Fibroblast of lung (primary cell): ENCODE results near the gene MSANTD3. TPM values are rescaled to one million over a fixed set of nuclear protein-coding genes. Genes with fewer than 3 reads are reported as not detected.

Experiments used
- DNase-seq, 2 donors: peaks; one replicate each; pipeline versions ENCODE4 v3.0.0 to v3.0.0-alpha.2; 2010; ENCODE audit warnings: low read depth in 2 of 2
- H2AFZ ChIP-seq: 2 replicates; pipeline ENCODE4 v1.5.1; 2012; ENCODE audit warnings: low read length, control low read depth, inconsistent platforms
- H3K27ac ChIP-seq: 2 replicates; pipeline ENCODE4 v1.5.1; 2011; ENCODE audit warnings: low read length, control low read depth; ENCODE audit not compliant: insufficient read depth
- H3K27me3 ChIP-seq: 2 replicates; pipeline ENCODE4 v1.5.1; 2011; ENCODE audit warnings: mild to moderate bottlenecking, low read length; ENCODE audit not compliant: control insufficient read depth, insufficient read depth
- H3K36me3 ChIP-seq: 2 replicates; pipeline ENCODE4 v1.5.1; 2011; ENCODE audit warnings: low read length; ENCODE audit not compliant: control insufficient read depth, insufficient read depth
- H3K4me1 ChIP-seq: 2 replicates; pipeline ENCODE4 v1.5.1; 2011; ENCODE audit warnings: low read length; ENCODE audit not compliant: control insufficient read depth, insufficient read depth; ENCODE audit errors: extremely low read depth
- H3K4me2 ChIP-seq: 2 replicates; pipeline ENCODE4 v1.5.1; 2011; ENCODE audit warnings: low read length, control low read depth; ENCODE audit not compliant: insufficient read depth; ENCODE audit errors: extremely low read depth
- H3K4me3 ChIP-seq, 4 experiments: fragments of 200-600 bp in 1 of 4; sonication (generic) in 1 of 4; replicated peaks in 1 of 4; 2 replicates each; pipeline ENCODE4 v1.5.1; 2011 to 2016; ENCODE audit warnings: low read length in 4 of 4, low read depth in 3 of 4, mild to moderate bottlenecking in 3 of 4, control low read depth in 2 of 4, inconsistent platforms in 1 of 4, mixed read lengths in 1 of 4; ENCODE audit not compliant: insufficient read depth in 1 of 4; ENCODE audit errors: control extremely low read depth in 1 of 4
- H3K79me2 ChIP-seq: 2 replicates; pipeline ENCODE4 v1.5.1; 2012; ENCODE audit warnings: mild to moderate bottlenecking, low read length, inconsistent platforms; ENCODE audit not compliant: control insufficient read depth, insufficient read depth
- H3K9ac ChIP-seq: 2 replicates; pipeline ENCODE4 v1.5.1; 2011; ENCODE audit warnings: mild to moderate bottlenecking, low read length, control low read depth; ENCODE audit not compliant: insufficient read depth
- H3K9me3 ChIP-seq: 2 replicates; pipeline ENCODE4 v1.5.1; 2012; ENCODE audit warnings: low read depth, low read length; ENCODE audit not compliant: control insufficient read depth, insufficient read depth
- H4K20me1 ChIP-seq: 2 replicates; pipeline ENCODE4 v1.5.1; 2011; ENCODE audit warnings: low read length; ENCODE audit not compliant: control insufficient read depth, insufficient read depth; ENCODE audit errors: extremely low read depth
- EZH2 ChIP-seq: IDR thresholded peaks from 2 replicates; pipeline ENCODE4 v1.5.1; 2012; ENCODE audit warnings: low read length, control low read depth, mild to moderate bottlenecking; ENCODE audit errors: missing control alignments
- polyA plus RNA-seq, 2 donors: library from polyadenylated mRNA; depleted of rRNA in 1 of 2; stranded (reverse) in 1 of 2; unstranded in 1 of 2; fragments of >200 nt; gene quantifications; 2 replicates each; pipeline ENCODE4 v1.2.1, GENCODE V29; 2011 to 2012; ENCODE audit warnings: missing spikeins in 1 of 2
- total RNA-seq: library from RNA; depleted of rRNA; stranded (reverse); fragments of >200 nt; gene quantifications from 2 replicates; pipeline ENCODE4 v1.2.1, GENCODE V29; 2014
- TF ChIP-seq, protein P1 (sequence below), 2 donors: IDR thresholded peaks in 1 of 2; conservative IDR thresholded peaks in 1 of 2; 1 replicate in 1 of 2; 2 replicates in 1 of 2; pipeline ENCODE4 v1.5.1; 2011 to 2012; ENCODE audit warnings: low read length in 2 of 2, control low read depth in 1 of 2, inconsistent platforms in 1 of 2, low read depth in 1 of 2, mild to moderate bottlenecking in 1 of 2

MSANTD3 gene
- total and polyA plus RNA-seq, 2 donors (not counting 1 experiment from before 2014, with no cell fraction given) = 54.2 to 59.6 TPM

DNA sequence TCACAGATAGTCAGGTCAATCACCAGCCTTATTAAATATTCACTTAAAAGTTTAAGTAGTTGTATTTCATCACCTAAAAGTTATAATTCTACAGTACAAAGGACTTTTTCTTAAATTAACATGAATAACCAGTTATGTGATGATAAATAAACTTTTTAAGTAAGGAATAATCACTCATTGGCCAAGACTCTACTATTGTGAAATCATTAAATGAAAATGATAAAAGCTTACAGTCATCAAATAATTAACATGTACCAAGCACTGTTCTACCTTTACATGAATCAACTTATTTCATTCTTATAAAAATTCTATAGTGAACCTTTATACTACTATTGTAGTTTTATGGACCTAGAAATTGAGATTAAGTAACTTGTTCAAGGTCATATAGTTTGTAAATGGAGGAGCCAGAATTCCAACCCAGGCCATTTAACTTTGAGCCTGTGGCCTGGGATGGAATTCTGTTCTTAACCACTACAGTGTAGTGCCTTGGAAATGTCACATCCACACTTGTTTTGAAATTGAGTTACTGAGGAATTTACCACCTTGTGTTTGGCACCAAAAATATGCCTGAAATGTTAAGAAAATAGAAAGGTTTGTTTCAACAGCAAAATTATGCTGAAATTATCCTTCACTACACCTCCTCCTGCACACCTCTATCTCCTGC is 32.8 kb upstream of the MSANTD3 start:
- Histone ChIP-seq H3K9me3 (no peaks in the 10 kb centered on the region), H3K4me1 (no peaks in the 10 kb centered on the region), H3K27me3 (no peaks in the 10 kb centered on the region), H3K9ac (no peak overlapping the region), H3K36me3 (no peaks in the 10 kb centered on the region), H3K27ac (no peak overlapping the region), H3K4me2 (no peak overlapping the region), H3K79me2 (no peaks in the 10 kb centered on the region), H2AFZ (no peak overlapping the region), H3K4me3 (no peak overlapping the region), H4K20me1 (no peaks in the 10 kb centered on the region)
- DNase-seq = peak in 1 of 2 donors; percentile 21
- TF ChIP-seq, protein P1, sequence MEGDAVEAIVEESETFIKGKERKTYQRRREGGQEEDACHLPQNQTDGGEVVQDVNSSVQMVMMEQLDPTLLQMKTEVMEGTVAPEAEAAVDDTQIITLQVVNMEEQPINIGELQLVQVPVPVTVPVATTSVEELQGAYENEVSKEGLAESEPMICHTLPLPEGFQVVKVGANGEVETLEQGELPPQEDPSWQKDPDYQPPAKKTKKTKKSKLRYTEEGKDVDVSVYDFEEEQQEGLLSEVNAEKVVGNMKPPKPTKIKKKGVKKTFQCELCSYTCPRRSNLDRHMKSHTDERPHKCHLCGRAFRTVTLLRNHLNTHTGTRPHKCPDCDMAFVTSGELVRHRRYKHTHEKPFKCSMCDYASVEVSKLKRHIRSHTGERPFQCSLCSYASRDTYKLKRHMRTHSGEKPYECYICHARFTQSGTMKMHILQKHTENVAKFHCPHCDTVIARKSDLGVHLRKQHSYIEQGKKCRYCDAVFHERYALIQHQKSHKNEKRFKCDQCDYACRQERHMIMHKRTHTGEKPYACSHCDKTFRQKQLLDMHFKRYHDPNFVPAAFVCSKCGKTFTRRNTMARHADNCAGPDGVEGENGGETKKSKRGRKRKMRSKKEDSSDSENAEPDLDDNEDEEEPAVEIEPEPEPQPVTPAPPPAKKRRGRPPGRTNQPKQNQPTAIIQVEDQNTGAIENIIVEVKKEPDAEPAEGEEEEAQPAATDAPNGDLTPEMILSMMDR (conservative IDR thresholded peaks at IDR 0.05 in 1 of 2, IDR thresholded peaks at IDR 0.05 in 1 of 2; ENCODE audit: low read depth in 1 of 2, low read length in 2 of 2) = no peak
- TF ChIP-seq EZH2 = no peak

DNA sequence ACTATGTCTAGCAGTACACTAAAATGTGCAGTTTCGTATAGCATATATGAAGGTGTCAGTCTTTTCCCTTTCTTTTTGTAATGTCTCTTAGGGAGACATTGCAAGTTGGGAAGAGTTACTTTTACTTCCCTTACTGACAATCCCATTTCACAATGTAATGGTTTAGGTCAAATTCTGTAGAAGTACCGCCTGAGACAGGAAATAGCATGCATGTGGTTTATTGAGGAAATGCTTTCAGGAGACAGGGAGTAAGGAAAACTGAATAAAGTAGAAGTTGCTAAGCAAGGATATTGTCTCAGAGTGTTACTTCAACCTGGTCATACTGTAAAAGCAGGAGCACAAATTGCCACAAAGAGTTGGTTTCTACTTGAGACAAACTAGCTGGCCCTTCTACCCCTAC is 32.1 kb upstream of the MSANTD3 start:
- DNase-seq = peak in 1 of 2 donors; percentile 27
- H4K20me1 ChIP-seq = no peaks in the 10 kb centered on the region
- H3K4me1 ChIP-seq = no peaks in the 10 kb centered on the region
- H3K79me2 ChIP-seq = no peaks in the 10 kb centered on the region
- H3K4me3 ChIP-seq = no peak overlapping the region
- H3K4me2 ChIP-seq = no peak overlapping the region
- no peaks in the 10 kb centered on the region for H3K9me3 ChIP-seq
- no peaks in the 10 kb centered on the region for H3K36me3 ChIP-seq
- no peak overlapping the region for H3K27ac ChIP-seq
- H3K9ac ChIP-seq = no peak overlapping the region
- TF ChIP-seq EZH2 = no peak
- TF ChIP-seq, protein P1 (conservative IDR thresholded peaks at IDR 0.05 in 1 of 2, IDR thresholded peaks at IDR 0.05 in 1 of 2; ENCODE audit: low read depth in 1 of 2, low read length in 2 of 2) = no peak
- H2AFZ ChIP-seq = no peak overlapping the region
- no peaks in the 10 kb centered on the region for H3K27me3 ChIP-seq

DNA sequence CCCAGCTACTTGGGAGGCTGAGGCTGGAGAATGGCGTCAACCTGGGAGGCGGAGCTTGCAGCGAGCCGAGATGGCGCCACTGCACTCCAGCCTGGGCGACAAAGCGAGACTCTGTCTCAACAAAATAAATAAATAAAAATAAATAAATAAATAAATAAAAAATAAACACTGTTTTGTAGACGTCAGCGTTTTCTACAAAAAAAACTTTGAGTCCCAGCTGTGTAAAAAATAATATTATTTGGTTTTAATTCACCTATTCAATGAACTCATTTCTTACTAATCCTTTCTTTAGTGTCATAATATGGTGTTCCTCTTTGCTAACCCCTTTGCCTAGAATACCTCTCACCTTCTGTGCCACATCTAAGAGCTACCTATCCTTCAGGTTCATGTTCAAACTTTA is 30.2 kb upstream of the MSANTD3 start:
- H3K79me2 ChIP-seq = no peaks in the 10 kb centered on the region
- H3K4me1 ChIP-seq = no peaks in the 10 kb centered on the region
- no peaks in the 10 kb centered on the region for H3K27me3 ChIP-seq
- no peak for TF ChIP-seq EZH2
- TF ChIP-seq, protein P1 (conservative IDR thresholded peaks at IDR 0.05 in 1 of 2, IDR thresholded peaks at IDR 0.05 in 1 of 2; ENCODE audit: low read depth in 1 of 2, low read length in 2 of 2) = no peak
- no peaks in the 10 kb centered on the region for H3K36me3 ChIP-seq
- no peak overlapping the region for H3K4me3 ChIP-seq
- no peaks in the 10 kb centered on the region for H3K9me3 ChIP-seq
- no peak overlapping the region for H3K9ac ChIP-seq
- H3K27ac ChIP-seq = no peak overlapping the region
- DNase-seq = no peak
- no peaks in the 10 kb centered on the region for H4K20me1 ChIP-seq
- H3K4me2 ChIP-seq = no peak overlapping the region
- no peak overlapping the region for H2AFZ ChIP-seq
